NCI-H1436 (cell line): ENCODE data around the gene CDSN.

Experiments
- DNase-seq: peaks from one replicate; lab custom pipeline; 2025; lab: John Stamatoyannopoulos, UW

The CDSN gene

GRCh38 chr6:31116661-31117385 is 3.4 kb downstream of the CDSN start:
- DNase-seq, result no peak

GRCh38 chr6:31115941-31116560 is 4.2 kb downstream of the CDSN start:
- DNase-seq, result no peak

DNA sequence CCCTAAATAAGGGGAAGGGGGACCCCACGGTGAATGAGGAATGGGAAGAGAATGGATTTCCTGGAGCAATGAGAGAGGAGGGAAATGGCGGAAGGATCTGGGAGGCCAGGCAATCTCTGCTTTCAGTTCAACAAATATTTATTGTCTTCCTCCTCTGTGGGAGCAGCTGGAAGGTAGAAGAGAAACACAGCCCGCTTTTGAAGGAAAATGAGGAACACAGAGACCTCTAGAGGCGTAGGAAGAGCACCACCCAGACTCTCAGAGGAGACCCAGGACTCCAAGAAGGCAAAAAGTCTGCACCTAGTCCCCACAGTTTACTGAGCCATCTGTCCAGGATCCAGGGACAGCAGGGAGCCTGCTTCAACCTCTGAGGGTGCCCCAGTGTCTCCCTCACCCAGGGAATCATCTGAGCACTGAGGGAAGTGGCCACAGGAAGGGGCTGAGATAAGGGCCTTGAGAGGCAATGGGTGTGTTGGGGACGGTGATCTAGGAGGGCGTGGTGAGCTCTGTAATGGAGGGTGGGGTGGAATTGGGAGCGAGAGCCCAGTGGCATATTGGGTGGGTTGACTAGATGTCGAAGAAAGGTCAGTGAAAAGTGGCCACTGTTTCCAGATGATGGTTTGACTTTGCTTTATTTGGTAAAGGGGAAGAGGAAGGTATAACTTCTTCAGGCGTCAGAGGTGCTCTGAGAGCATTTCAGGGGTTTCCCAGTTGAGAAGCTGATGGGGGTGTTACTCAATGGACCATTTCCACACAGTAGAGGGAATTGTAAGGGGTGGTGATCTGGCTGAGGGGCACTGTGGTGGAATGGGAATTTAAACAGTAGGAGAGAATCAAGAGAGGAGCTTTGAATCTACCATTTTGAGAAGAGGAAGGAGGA is 5.0 kb downstream of the CDSN start:
- no peak for DNase-seq

DNA sequence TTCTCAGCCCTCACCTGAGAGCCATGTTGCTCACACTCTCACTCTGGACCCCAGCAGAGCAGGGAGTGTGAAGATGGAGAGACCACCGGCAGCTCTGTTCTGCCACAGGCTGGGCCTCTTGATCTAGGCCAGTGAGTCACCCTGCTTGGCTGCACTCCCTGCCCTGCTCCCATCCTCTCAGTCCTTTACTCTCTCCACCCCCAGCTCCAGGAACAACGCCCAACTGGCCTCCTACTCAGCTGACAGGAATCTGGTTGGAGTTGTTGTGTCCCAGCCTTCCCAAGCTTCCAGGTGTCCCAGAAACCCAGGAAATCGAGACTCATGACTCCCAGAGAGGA is 5.7 kb downstream of the CDSN start, which contains the start of gene PSORS1C1:
PSORS1C1 (plus strand) TSS at position 260 of the 338 bp plus-strand sequence. CDS start 14,833 bp downstream, outside the sequence.
- DNase-seq, result no peak

DNA sequence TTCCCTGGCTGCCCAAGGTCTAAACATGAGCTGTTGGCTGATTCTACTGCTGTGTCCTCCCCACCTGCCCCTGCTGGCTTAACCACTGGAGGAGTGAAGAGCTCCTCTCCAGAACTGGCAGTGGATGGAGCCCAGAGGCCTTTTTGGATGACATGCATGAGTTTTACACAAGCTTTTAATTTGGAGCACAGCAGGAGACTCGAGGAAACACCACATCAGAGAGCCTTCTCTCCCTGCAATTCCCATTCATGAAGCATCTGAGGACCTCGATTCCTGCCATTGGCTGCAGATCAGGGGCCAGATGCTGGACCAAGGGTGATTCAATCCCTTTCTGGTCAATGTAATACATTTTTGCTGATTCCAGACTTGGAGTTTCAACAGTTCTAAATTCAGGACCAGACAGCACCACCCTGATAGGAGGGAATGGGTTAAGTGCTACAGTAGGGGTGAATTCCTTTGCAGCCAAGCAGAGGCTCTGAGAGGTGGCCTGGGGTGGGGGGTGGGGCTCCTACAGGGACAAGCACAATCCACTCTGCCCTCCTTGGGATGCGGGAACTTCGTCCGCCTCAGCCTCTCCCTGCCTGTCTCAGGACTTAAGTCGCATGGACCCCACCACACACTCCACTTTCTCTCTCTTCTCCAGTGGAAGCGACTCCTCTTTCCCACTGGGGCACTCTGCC is 6.2 kb downstream of the CDSN start:
- DNase-seq, result no peak

DNA sequence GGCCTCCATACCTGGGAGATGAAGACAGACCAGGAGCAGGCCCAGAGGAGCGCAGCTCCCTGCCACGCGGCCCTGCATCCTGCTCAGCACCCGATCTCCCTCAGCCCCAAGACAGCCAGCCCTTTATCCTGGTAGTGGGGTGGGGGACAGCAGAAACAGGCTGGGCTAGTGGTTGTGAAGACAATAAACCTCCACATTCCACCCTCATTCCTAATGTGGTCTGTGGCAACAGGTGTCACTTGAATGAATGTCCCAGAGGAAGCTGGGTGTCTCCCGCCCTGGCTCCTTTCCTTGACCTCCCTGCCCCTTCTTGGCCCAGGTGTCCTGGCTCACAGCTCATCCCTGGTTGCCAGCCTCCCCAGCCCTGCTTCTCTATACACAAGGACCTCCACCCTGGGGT is 7.8 kb downstream of the CDSN start, which contains the start of gene C6orf15:
C6orf15 (minus strand) TSS at position 98 of the 400 bp plus-strand sequence; CDS start at position 78, 20 bp downstream.
- no peak for DNase-seq

GRCh38 chr6:31111712-31112111 is 8.5 kb downstream of the CDSN start:
- DNase-seq, result no peak

- no peak for DNase-seq
Observed at GRCh38 chr6:31110825-31111582, 9.2 kb downstream of the CDSN start.

GRCh38 chr6:31107052-31107451 is 13.2 kb downstream of the CDSN start:
- DNase-seq, result no peak

GRCh38 chr6:31103136-31103535 is 17.1 kb downstream of the CDSN start:
- no peak for DNase-seq

DNA sequence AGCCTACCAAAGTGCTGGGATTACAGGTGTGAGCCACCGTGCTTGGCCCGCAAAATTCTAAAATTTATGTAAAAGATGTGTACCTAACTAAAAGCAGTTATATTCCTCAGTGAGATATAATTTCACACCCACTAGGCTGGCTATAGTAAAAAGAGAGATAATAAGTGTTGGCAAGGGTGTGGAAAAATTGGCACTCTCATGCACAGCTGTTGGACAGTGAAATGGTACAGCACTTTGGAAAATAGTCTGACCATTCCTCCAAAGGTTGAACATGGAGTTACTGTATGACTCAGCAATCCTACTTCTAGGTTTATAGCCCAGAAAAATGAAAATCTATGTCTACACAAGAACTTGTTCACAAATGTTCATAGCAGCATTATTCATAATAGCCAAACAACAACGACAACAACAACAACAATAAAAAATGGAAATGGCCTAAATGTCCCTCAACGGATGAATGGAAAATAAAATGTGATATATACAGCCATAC is 21.8 kb downstream of the CDSN start:
- DNase-seq, result no peak

- DNase-seq, result no peak
Observed at GRCh38 chr6:31096656-31097055, 23.6 kb downstream of the CDSN start.

GRCh38 chr6:31096215-31096614 is 24.0 kb downstream of the CDSN start:
- no peak for DNase-seq

- DNase-seq, result no peak
Observed at GRCh38 chr6:31094389-31094881, 25.8 kb downstream of the CDSN start.

GRCh38 chr6:31092769-31093505 is 27.3 kb downstream of the CDSN start:
- no peak for DNase-seq

- DNase-seq, result no peak
Observed at GRCh38 chr6:31092238-31092637, 28.0 kb downstream of the CDSN start.

DNA sequence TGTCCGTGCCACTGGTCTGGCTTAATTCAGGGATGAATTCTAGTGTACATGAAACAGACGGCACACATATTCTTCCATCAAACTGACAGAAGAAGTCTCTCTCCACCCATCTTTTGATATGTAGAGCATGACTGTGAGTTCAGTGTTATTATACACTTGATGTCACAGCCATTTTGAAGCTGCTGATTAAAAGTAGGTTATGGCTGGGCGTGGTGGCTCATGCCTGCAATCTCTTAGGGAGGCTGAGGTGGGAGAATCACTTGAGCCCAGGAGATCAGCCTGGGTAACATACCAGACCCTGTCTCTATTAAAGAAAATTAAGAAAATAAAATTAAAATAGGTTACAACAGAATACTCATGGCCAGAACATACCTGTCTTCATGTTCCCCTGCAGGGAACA is 28.6 kb downstream of the CDSN start:
- no peak for DNase-seq

DNA sequence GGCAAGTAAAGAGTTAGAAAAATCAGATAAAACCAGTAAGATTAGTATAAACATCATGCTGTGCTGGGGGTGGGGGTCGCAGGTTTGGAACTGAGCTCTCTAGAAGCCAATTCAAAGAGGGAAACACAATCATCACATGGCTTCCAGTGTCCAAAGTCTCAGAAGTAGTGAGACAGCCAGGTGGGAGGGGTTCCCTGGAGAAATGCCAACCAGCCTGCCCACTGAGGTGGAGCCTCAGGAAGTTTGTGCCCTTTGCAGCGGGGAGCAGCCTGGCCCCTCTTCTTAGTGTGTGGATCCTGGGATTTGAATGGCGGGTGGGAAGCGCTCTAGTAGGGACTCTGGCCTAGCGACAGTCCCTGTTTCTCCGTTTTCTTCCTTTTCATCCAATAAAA is 29.3 kb downstream of the CDSN start:
- DNase-seq, result no peak

DNA sequence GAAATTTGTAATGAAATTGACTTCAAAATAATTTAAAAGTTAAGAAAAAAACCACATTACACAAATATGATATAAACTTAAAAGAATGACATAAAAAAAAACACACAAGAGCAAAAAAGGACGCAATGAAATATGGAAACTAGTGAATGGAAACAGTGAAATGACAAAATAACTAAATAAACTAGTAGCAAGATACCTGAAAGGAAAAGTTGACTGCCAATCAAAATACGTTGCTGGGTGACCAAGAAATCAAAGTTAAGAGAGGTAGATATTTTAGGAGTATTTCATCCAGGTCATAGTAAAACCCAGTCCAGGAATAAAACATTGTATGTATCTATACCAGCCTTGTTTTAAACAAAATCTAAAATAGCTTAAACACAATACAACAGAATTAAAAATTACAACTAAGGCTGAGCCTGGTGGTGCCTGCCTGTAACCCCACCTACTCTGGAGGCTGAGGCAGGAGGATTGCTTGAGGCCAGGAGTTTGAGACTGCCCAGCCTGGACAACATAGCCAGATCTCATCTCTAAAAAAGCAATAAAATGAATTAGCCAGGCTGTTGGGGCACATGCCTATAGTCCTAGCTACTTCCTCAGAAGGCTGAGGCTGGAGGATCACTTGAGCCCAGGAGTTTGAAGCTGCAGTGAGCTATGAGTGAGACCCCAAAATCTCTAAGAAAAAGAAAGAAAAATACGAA is 29.8 kb downstream of the CDSN start:
- DNase-seq, result no peak
